ENCODE results near the gene LINGO3. TPM values are rescaled to one million over a fixed set of nuclear protein-coding genes. Genes with fewer than 3 reads are reported as not detected.

The LINGO3 gene
- total RNA-seq, 4 donors from 2014 or later, result 0.39 TPM; not detected in 3

DNA sequence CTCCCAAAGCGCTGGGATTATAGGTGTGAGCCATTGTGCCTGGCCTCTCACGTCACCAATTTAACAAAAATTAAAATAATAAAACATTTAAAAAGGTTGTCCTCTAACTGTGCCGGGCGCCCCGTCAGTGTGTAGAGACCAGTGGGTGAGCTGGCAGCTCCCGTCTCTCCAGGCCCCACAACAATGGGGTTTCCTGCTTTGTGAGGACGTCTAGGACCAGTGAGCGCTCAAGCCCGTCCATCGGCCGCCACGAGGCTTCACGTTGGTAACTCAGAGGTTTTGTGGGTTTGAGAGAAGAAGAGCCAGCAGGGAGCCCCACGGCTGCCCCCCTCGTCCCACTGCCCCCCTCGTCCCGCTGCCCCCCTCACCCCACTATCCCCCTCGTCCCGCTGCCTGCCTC is 15.8 kb upstream of the LINGO3 start:
- TF ChIP-seq, protein P1, sequence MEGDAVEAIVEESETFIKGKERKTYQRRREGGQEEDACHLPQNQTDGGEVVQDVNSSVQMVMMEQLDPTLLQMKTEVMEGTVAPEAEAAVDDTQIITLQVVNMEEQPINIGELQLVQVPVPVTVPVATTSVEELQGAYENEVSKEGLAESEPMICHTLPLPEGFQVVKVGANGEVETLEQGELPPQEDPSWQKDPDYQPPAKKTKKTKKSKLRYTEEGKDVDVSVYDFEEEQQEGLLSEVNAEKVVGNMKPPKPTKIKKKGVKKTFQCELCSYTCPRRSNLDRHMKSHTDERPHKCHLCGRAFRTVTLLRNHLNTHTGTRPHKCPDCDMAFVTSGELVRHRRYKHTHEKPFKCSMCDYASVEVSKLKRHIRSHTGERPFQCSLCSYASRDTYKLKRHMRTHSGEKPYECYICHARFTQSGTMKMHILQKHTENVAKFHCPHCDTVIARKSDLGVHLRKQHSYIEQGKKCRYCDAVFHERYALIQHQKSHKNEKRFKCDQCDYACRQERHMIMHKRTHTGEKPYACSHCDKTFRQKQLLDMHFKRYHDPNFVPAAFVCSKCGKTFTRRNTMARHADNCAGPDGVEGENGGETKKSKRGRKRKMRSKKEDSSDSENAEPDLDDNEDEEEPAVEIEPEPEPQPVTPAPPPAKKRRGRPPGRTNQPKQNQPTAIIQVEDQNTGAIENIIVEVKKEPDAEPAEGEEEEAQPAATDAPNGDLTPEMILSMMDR (IDR thresholded peaks at IDR 0.05), result no peak
- no peak for TF ChIP-seq EP300 (IDR thresholded peaks at IDR 0.05)
- no peak for TF ChIP-seq POLR2A (IDR thresholded peaks at IDR 0.05)
- Histone ChIP-seq H3K4me1 (peaks cover 0 to 22% (median 13%) of the 10 kb centered on the region in 4 donors), H3K9me3 (no peaks in the 10 kb centered on the region), H3K27ac (no peak overlapping the region), H3K27me3 (no peaks in the 10 kb centered on the region), H3K36me3 (peaks cover 0 to 58% (median 8%) of the 10 kb centered on the region in 3 donors), H3K4me3 (no peak overlapping the region)
- WGBS, 2 donors, result 88 to 92% methylated on average over 15 to 19 of the region's 19 CpGs
- no peak for DNase-seq (ENCODE audit: low spot score in 2 of 2)

DNA sequence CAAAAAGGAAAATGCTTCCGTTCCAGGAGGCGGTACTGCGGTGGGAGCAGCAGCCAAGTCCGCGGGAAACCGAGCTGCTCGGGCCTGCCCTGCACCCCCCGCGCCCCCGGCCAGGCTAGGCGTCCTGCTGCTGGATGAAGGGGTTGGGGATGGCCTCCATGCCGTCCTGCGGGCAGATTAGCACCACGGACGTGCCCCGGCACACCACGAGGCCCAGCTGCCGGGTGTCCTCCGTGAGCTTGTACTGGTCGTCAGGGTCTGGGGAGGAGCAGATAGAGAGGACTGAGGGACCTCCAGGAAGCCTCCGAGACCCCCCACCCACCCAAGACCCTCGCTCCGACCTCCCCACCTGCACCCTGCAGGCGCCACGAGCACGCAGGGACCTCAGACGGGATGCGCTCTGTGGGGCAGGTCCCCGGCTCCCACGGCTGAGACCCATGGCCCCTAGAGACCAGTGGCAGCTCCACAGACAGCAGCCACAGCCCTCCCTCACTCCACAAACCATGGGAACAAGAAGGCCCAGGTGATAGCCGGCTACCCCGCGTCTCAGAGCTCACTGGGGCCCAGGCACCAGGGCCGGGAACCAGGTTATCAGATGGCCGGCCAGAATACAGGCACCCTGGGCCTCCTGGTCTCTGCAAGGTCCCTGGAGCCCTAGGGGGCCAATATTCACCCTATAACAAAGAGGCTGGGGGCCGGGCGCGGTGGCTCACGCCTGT is 13.8 kb upstream of the LINGO3 start:
- Histone ChIP-seq H3K4me1 (peaks cover 0 to 12% (median 2%) of the 10 kb centered on the region in 4 donors), H3K27me3 (no peaks in the 10 kb centered on the region), H3K27ac (no peak overlapping the region), H3K9me3 (no peaks in the 10 kb centered on the region), H3K4me3 (no peak overlapping the region), H3K36me3 (peaks cover 0 to 58% (median 8%) of the 10 kb centered on the region in 3 donors)
- DNase-seq (ENCODE audit: low spot score in 2 of 2), result no peak
- 88 to 89% methylated on average over 26 to 34 of the region's 39 CpGs for WGBS, 2 donors
- TF ChIP-seq POLR2A (IDR thresholded peaks at IDR 0.05) (no peak), EP300 (IDR thresholded peaks at IDR 0.05) (no peak)
- TF ChIP-seq, protein P1 (IDR thresholded peaks at IDR 0.05), result no peak

DNA sequence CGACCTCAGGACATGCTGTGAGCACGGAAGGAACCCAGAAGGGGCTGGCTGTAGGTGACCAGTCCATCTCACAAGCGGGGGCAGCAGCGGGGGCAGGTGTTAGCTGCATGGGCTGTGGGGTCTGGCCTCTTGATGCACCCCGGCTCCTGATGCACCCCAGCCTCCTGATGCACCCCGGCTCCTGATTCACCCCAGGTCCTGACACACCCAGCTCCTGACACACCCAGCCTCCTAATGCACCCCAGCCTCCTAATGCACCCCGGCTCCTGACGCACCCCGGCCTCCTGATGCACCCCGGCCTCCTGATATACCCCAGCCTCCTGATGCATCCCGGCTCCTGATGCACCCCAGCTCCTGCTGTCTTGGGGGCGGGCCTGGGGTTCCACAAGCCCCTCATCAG is 13.0 kb upstream of the LINGO3 start:
- no peak overlapping the region for H3K27ac ChIP-seq
- peaks cover 0 to 57% (median 8%) of the 10 kb centered on the region in 3 donors for H3K36me3 ChIP-seq
- peaks cover 0 to 1% of the 10 kb centered on the region in 2 donors for H3K27me3 ChIP-seq
- WGBS, 2 donors, result 85 to 90% methylated on average over 12 of the region's 12 CpGs
- peaks cover 0 to 4% (median 0%) of the 10 kb centered on the region in 4 donors for H3K9me3 ChIP-seq
- DNase-seq (ENCODE audit: low spot score in 2 of 2), result no peak
- peaks cover 0 to 5% (median 0%) of the 10 kb centered on the region in 4 donors for H3K4me1 ChIP-seq
- TF ChIP-seq, protein P1 (IDR thresholded peaks at IDR 0.05), result no peak
- no peak for TF ChIP-seq EP300 (IDR thresholded peaks at IDR 0.05)
- TF ChIP-seq POLR2A (IDR thresholded peaks at IDR 0.05), result no peak
- no peak overlapping the region for H3K4me3 ChIP-seq

DNA sequence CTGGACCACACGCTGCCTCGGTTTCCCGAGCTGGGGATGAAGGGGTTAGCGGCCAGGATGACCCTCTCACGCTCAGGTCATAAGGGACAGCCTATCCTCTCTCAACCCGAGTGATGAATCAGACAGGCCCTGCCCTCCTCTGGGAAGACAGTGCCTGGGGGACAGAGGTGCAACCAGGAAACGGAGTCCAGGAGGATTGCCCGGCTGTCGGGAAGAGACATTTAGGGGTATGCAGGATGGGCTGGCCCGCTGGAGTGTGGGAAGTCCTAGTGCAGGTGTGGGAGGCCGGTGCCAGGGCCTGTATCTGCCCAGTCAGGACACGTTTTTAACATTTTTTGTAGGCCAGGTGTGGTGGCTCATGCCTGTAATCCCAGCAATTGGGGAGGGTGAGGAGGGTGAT is 12.1 kb upstream of the LINGO3 start:
- peaks cover 0 to 6% of the 10 kb centered on the region in 2 donors for H3K27me3 ChIP-seq
- peaks cover 0 to 3% (median 0%) of the 10 kb centered on the region in 4 donors for H3K4me1 ChIP-seq
- peaks cover 0 to 48% (median 8%) of the 10 kb centered on the region in 3 donors for H3K36me3 ChIP-seq
- peaks cover 0 to 12% (median 1%) of the 10 kb centered on the region in 4 donors for H3K9me3 ChIP-seq
- no peak for DNase-seq (ENCODE audit: low spot score in 2 of 2)
- TF ChIP-seq EP300 (IDR thresholded peaks at IDR 0.05), result no peak
- TF ChIP-seq, protein P1 (IDR thresholded peaks at IDR 0.05), result no peak
- no peak for TF ChIP-seq POLR2A (IDR thresholded peaks at IDR 0.05)
- WGBS, 2 donors, result 54 to 66% methylated on average over 12 of the region's 12 CpGs
- no peak overlapping the region for H3K4me3 ChIP-seq
- no peak overlapping the region for H3K27ac ChIP-seq

DNA sequence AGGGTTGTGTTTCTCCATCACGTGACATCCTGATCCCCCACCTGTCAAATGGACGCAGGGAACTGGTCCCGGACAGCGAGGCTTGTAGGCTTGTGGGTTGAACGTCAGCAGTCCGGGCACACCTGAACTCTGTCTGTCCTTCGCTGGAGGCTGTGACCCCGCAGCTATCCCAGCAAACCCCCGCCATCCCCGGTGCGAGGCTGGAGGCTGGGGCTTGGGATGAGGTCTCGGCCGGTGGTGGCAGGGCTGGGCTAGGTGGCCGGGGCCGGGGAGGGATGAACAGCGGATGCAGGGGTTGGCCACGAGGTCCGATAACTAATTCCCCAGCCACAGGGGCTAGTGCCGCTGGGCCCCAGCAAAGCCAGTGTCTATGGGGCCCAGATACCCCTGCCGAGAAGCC is 11.6 kb upstream of the LINGO3 start:
- Histone ChIP-seq H3K27me3 (peaks cover 0 to 6% of the 10 kb centered on the region in 2 donors), H3K27ac (no peak overlapping the region), H3K4me3 (no peak overlapping the region), H3K36me3 (peaks cover 0 to 43% (median 8%) of the 10 kb centered on the region in 3 donors), H3K4me1 (peaks cover 0 to 3% (median 0%) of the 10 kb centered on the region in 4 donors), H3K9me3 (peaks cover 0 to 17% (median 1%) of the 10 kb centered on the region in 4 donors)
- no peak for TF ChIP-seq POLR2A (IDR thresholded peaks at IDR 0.05)
- TF ChIP-seq, protein P1 (IDR thresholded peaks at IDR 0.05), result no peak
- TF ChIP-seq EP300 (IDR thresholded peaks at IDR 0.05), result no peak
- 73 to 84% methylated on average over 11 to 20 of the region's 20 CpGs for WGBS, 2 donors
- DNase-seq (ENCODE audit: low spot score in 2 of 2), result no peak
